Ectodermal cell (in vitro differentiated cells): Measurements from ENCODE around the gene TENT4B.
A peak's percentile ranks its signal among the peaks of the same experiment; 100 is the strongest.
"Not testable (repeated sequence)": the region's sequence is repeated elsewhere in the genome, so short reads cannot be mapped to it uniquely, and the experiment has no call there.

Experiments used
- H3K27ac ChIP-seq: 2 replicates; pipeline ENCODE4 v1.7.0; 2013; ENCODE audit warnings: mild to moderate bottlenecking, low read depth, low read length; ENCODE audit not compliant: insufficient read depth, poor library complexity, severe bottlenecking
- H3K27me3 ChIP-seq: 2 replicates; pipeline ENCODE4 v1.7.0; 2013; ENCODE audit warnings: mild to moderate bottlenecking, low read length; ENCODE audit not compliant: insufficient read depth, control insufficient read depth, poor library complexity, severe bottlenecking
- H3K36me3 ChIP-seq: one replicate; pipeline ENCODE4 v1.7.0; 2013; ENCODE audit warnings: low read length; ENCODE audit not compliant: control insufficient read depth, insufficient read depth
- H3K4me1 ChIP-seq: one replicate; pipeline ENCODE4 v1.7.0; 2013; ENCODE audit warnings: low read length; ENCODE audit not compliant: control insufficient read depth, insufficient read depth
- H3K4me3 ChIP-seq: 2 replicates; pipeline ENCODE4 v1.7.0; 2013; ENCODE audit warnings: low read depth, low read length, control low read depth; ENCODE audit not compliant: insufficient read depth
- H3K9me3 ChIP-seq: 2 replicates; pipeline ENCODE4 v1.7.0; 2013; ENCODE audit warnings: mild to moderate bottlenecking, low read length, moderate library complexity; ENCODE audit not compliant: control insufficient read depth
- WGBS, 2 experiments: methylation state at CpG; one replicate each; pipeline ENCODE4 v1.1.7; 2013; ENCODE audit warnings: missing lambda C conversion rate in 2 of 2; 5-methylcytosine and 5-hydroxymethylcytosine counted together

The TENT4B gene

DNA sequence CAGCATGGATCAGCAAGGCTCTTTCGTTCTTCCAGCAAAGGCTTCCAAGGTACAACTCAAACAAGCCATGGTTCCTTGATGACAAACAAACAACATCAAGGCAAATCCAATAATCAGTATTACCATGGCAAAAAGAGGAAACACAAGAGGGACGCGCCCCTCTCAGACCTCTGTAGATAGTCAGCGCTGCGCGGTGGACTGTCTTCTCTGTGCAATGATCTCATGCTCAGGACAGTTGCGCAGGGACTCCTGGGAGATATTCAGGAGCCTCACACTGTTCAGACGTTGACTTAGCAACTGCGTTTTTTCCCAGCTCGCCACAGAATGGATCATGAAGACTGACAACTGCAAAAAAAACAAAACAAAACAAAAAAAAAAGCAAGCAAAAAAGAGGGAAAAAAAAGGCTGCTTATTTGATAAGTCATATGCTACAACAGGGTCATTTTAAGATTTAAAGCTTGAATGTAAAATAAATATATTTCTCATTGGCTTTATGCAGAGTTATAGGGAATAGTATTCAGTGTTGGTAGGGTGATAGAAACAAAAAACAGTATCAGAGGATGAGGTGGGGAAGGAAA lies 76.1 kb downstream of the TENT4B start:
- H3K4me3 ChIP-seq: no peak overlapping the region
- no peaks in the 10 kb centered on the region for H3K27me3 ChIP-seq
- peaks cover 11% of the 10 kb centered on the region for H3K36me3 ChIP-seq
- H3K4me1 ChIP-seq: no peaks in the 10 kb centered on the region
- no peak overlapping the region for H3K27ac ChIP-seq
- H3K9me3 ChIP-seq: no peaks in the 10 kb centered on the region
- WGBS, 2 experiments: 95% methylated on average over 10 of the region's 10 CpGs

GRCh38 chr16:50234771-50235556 lies 81.9 kb downstream of the TENT4B start:
- Histone ChIP-seq H3K36me3 (no peaks in the 10 kb centered on the region), H3K27me3 (no peaks in the 10 kb centered on the region), H3K4me1 (no peaks in the 10 kb centered on the region), H3K9me3 (no peaks in the 10 kb centered on the region), H3K4me3 (no peak overlapping the region), H3K27ac (no peak overlapping the region)
- 87 to 94% methylated on average over 5 of the region's 5 CpGs for whole genome bisulfite sequencing, 2 experiments

GRCh38 chr16:50235581-50235980 lies 82.5 kb downstream of the TENT4B start:
- WGBS, 2 experiments: 72 to 74% methylated on average over 6 of the region's 6 CpGs
- Histone ChIP-seq H3K9me3 (no peaks in the 10 kb centered on the region), H3K36me3 (no peaks in the 10 kb centered on the region), H3K27ac (no peak overlapping the region), H3K27me3 (no peaks in the 10 kb centered on the region), H3K4me1 (no peaks in the 10 kb centered on the region), H3K4me3 (no peak overlapping the region)

- H3K9me3 ChIP-seq: no peaks in the 10 kb centered on the region
- H3K27ac ChIP-seq: no peak overlapping the region
- WGBS, 2 experiments: 89 to 96% methylated on average over 3 of the region's 3 CpGs
- H3K36me3 ChIP-seq: no peaks in the 10 kb centered on the region
- no peaks in the 10 kb centered on the region for H3K4me1 ChIP-seq
- H3K4me3 ChIP-seq: no peak overlapping the region
- H3K27me3 ChIP-seq: no peaks in the 10 kb centered on the region
Measured at GRCh38 chr16:50238314-50238713, 85.2 kb downstream of the TENT4B start.

- Histone ChIP-seq H3K4me3 (no peak overlapping the region), H3K36me3 (no peaks in the 10 kb centered on the region), H3K27me3 (no peaks in the 10 kb centered on the region), H3K27ac (no peak overlapping the region), H3K4me1 (no peaks in the 10 kb centered on the region), H3K9me3 (no peaks in the 10 kb centered on the region)
- WGBS, 2 experiments: 86 to 90% methylated on average over 5 of the region's 5 CpGs
Measured at GRCh38 chr16:50238868-50239301, 85.8 kb downstream of the TENT4B start.

DNA sequence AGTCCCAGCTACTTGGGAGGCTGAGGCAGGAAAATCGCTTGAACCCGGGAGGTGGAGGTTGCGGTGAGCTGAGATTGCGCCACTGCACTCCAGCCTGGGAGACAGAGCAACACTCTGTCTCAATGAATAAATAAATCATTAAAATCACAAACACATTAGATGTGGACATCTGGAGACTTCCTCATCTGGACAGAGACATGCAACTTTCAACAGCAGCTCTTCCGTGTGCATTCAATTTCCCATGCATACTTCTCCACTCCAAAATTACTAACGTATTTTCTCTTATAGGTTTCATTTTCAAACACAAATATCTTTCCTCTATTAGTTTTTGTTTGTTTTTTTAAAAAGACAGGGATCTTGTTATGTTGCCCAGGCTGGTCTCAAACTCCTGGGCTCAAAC lies 89.9 kb downstream of the TENT4B start:
- peaks cover 30% of the 10 kb centered on the region for H3K27me3 ChIP-seq
- H3K36me3 ChIP-seq, H3K4me3 ChIP-seq, H3K4me1 ChIP-seq, H3K27ac ChIP-seq, H3K9me3 ChIP-seq: not testable (repeated sequence)
- 76 to 78% methylated on average over 6 of the region's 6 CpGs for WGBS, 2 experiments

DNA sequence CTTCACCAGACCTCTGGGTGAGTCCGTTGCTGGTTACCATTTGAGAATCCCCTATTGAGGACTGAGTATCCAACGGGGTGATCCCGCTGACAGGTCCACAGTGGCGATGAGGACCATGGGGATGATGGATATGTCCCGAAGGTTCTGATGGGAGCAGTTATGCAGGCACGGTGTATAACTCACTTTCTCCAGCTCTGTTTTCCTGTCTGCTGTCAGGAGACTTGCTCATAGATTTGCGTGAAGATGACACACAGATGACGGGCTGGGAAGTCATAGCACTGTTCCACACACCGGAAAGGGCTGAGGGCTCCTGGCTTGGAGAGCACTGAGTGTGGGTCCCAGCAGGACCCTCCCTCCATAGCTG lies 91.0 kb downstream of the TENT4B start:
- peaks cover 30% of the 10 kb centered on the region for H3K27me3 ChIP-seq
- no peak overlapping the region for H3K27ac ChIP-seq
- no peaks in the 10 kb centered on the region for H3K36me3 ChIP-seq
- H3K9me3 ChIP-seq: no peaks in the 10 kb centered on the region
- peaks cover 11% of the 10 kb centered on the region for H3K4me1 ChIP-seq
- 91% methylated on average over 9 of the region's 9 CpGs for WGBS, 2 experiments
- no peak overlapping the region for H3K4me3 ChIP-seq

- Histone ChIP-seq H3K27ac (no peak overlapping the region), H3K27me3 (peaks cover 30% of the 10 kb centered on the region), H3K36me3 (no peaks in the 10 kb centered on the region), H3K9me3 (no peaks in the 10 kb centered on the region), H3K4me3 (no peak overlapping the region), H3K4me1 (peaks cover 11% of the 10 kb centered on the region)
- WGBS, 2 experiments: 39 to 41% methylated on average over 33 of the region's 33 CpGs
Measured at GRCh38 chr16:50244504-50245416, 91.7 kb downstream of the TENT4B start.

- Histone ChIP-seq H3K4me3 (peak overlapping the region; percentile 41), H3K27me3 (peaks cover 30% of the 10 kb centered on the region), H3K36me3 (no peaks in the 10 kb centered on the region), H3K27ac (no peak overlapping the region), H3K4me1 (peaks cover 11% of the 10 kb centered on the region), H3K9me3 (no peaks in the 10 kb centered on the region)
- 3% methylated on average over 64 to 72 of the region's 74 CpGs for WGBS, 2 experiments
Measured at GRCh38 chr16:50245417-50246298, 92.6 kb downstream of the TENT4B start.
